IMR-90 (cell line): Measurements from ENCODE around the gene ZNF41. TPM values are rescaled to one million over a fixed set of nuclear protein-coding genes. Genes with fewer than 3 reads are reported as not detected.

ENCODE experiments used
- ATAC-seq: fragments of 200-7000 bp; cut with Tn5 transposase; 2 replicates; pipeline ENCODE4 v1.9.1; 2020; ENCODE audit warnings: low read depth, mild to moderate bottlenecking, moderate library complexity
- BruUV-seq: library from RNA; stranded (reverse); fragments of 400-500 nt; replicated peaks from 2 replicates; lab custom pipeline; 2021; lab: Mats Ljungman, UMichigan
- CTCF ChIA-PET: fragments of 300-600 bp; formaldehyde crosslinking; extraction: SDS; loops from one replicate; lab custom pipeline; 2021; ENCODE audit warnings: antibody characterized with exemption; lab: Yijun Ruan, JAX
- POLR2A ChIA-PET: fragments of 300-600 bp; sonication (Branson Sonifier 250); formaldehyde crosslinking; loops from one replicate; lab custom pipeline; 2022; ENCODE audit warnings: antibody characterized with exemption; ENCODE audit not compliant: unreplicated experiment; lab: Charles Lee
- DNase-seq: peaks from one replicate; pipeline ENCODE4 v3.0.0; 2013
- H2AFZ ChIP-seq: replicated peaks from 2 replicates; pipeline ENCODE3; 2013; ENCODE audit warnings: low read length, mild to moderate bottlenecking; ENCODE audit not compliant: poor library complexity
- H2AK5ac ChIP-seq: 2 replicates; pipeline ENCODE4 v1.6.1; 2013; ENCODE audit warnings: low read depth, low read length, inconsistent platforms
- H2AK9ac ChIP-seq: replicated peaks from 2 replicates; pipeline ENCODE3; 2013; ENCODE audit warnings: mild to moderate bottlenecking, low read depth, low read length, moderate library complexity; ENCODE audit not compliant: poor library complexity
- H2BK120ac ChIP-seq: 2 replicates; pipeline ENCODE4 v1.6.1; 2013; ENCODE audit warnings: low read depth, low read length, inconsistent platforms
- H2BK15ac ChIP-seq: 3 replicates; pipeline ENCODE4 v1.6.1; 2013; ENCODE audit warnings: low read depth, low read length, inconsistent platforms
- H2BK20ac ChIP-seq: 2 replicates; pipeline ENCODE4 v1.6.1; 2013; ENCODE audit warnings: low read depth, mild to moderate bottlenecking, inconsistent platforms, low read length, moderate library complexity
- H2BK5ac ChIP-seq: 2 replicates; pipeline ENCODE4 v1.6.1; 2013; ENCODE audit warnings: mild to moderate bottlenecking, low read depth, low read length, inconsistent platforms; ENCODE audit not compliant: poor library complexity, severe bottlenecking
- H3K14ac ChIP-seq: replicated peaks from 2 replicates; pipeline ENCODE4 v1.6.1; 2013; ENCODE audit warnings: low read depth, low read length, inconsistent platforms
- H3K18ac ChIP-seq: 2 replicates; pipeline ENCODE4 v1.6.1; 2013; ENCODE audit warnings: low read depth, low read length, control low read depth
- H3K23ac ChIP-seq: 2 replicates; pipeline ENCODE4 v1.6.1; 2013; ENCODE audit warnings: low read depth, low read length, inconsistent platforms
- H3K27ac ChIP-seq: 2 replicates; pipeline ENCODE4 v1.5.1; 2013; ENCODE audit warnings: mild to moderate bottlenecking, control low read depth, low read length; ENCODE audit not compliant: insufficient read depth
- H3K27me3 ChIP-seq: 2 replicates; pipeline ENCODE4 v1.6.1; 2013; ENCODE audit warnings: low read length; ENCODE audit not compliant: control insufficient read depth, insufficient read depth
- H3K36me3 ChIP-seq: 2 replicates; pipeline ENCODE4 v1.6.1; 2013; ENCODE audit warnings: low read length, mixed read lengths; ENCODE audit not compliant: control insufficient read depth, insufficient read depth
- H3K4ac ChIP-seq: 2 replicates; pipeline ENCODE4 v1.6.1; 2013; ENCODE audit warnings: low read depth, low read length, inconsistent platforms
- H3K4me1 ChIP-seq: 2 replicates; pipeline ENCODE4 v1.6.1; 2013; ENCODE audit warnings: low read length, mixed read lengths; ENCODE audit not compliant: control insufficient read depth, insufficient read depth
- H3K4me2 ChIP-seq: 2 replicates; pipeline ENCODE4 v1.6.1; 2013; ENCODE audit warnings: low read depth, mild to moderate bottlenecking, control low read depth, low read length, moderate library complexity
- H3K4me3 ChIP-seq: 2 replicates; pipeline ENCODE4 v1.5.1; 2013; ENCODE audit warnings: low read depth, mild to moderate bottlenecking, control low read depth, low read length, moderate library complexity; ENCODE audit not compliant: insufficient read depth
- H3K56ac ChIP-seq: 2 replicates; pipeline ENCODE4 v1.6.1; 2013; ENCODE audit warnings: low read length, inconsistent platforms; ENCODE audit not compliant: insufficient read depth; ENCODE audit errors: extremely low read depth
- H3K79me1 ChIP-seq, 2 experiments: 2 replicates each; pipeline ENCODE4 v1.6.1; 2013; ENCODE audit warnings: low read length in 2 of 2, inconsistent platforms in 1 of 2, low read depth in 1 of 2
- H3K9ac ChIP-seq: 2 replicates; pipeline ENCODE4 v1.6.1; 2013; ENCODE audit warnings: low read depth, low read length, control low read depth
- H3K9me1 ChIP-seq: 2 replicates; pipeline ENCODE4 v1.6.1; 2013; ENCODE audit warnings: low read length, inconsistent platforms; ENCODE audit not compliant: insufficient read depth
- H3K9me3 ChIP-seq: 2 replicates; pipeline ENCODE4 v1.6.1; 2013; ENCODE audit warnings: low read length; ENCODE audit not compliant: control insufficient read depth, insufficient read depth
- H4K20me1 ChIP-seq: 2 replicates; pipeline ENCODE4 v1.6.1; 2013; ENCODE audit warnings: low read length, inconsistent platforms; ENCODE audit not compliant: insufficient read depth
- H4K5ac ChIP-seq: 2 replicates; pipeline ENCODE4 v1.6.1; 2013; ENCODE audit warnings: mild to moderate bottlenecking, low read depth, low read length, control low read depth
- H4K8ac ChIP-seq, 2 experiments: 2 replicates each; pipeline ENCODE4 v1.6.1; 2013; ENCODE audit warnings: low read depth in 2 of 2, low read length in 2 of 2, control low read depth in 1 of 2, inconsistent platforms in 1 of 2
- H4K91ac ChIP-seq: 2 replicates; pipeline ENCODE4 v1.6.1; 2013; ENCODE audit warnings: low read depth, low read length, inconsistent platforms; ENCODE audit not compliant: insufficient read depth
- BHLHE40 ChIP-seq: fragments of 150-350 bp; IDR thresholded peaks from 2 replicates; pipeline ENCODE4 v1.6.1; 2016; ENCODE audit warnings: mild to moderate bottlenecking, low read depth, low read length
- CEBPB ChIP-seq: IDR thresholded peaks from 2 replicates; pipeline ENCODE4 v1.6.1; 2012; ENCODE audit warnings: low read depth, low read length, improper control_type of control experiment
- CHD1 ChIP-seq: IDR thresholded peaks from 2 replicates; pipeline ENCODE4 v1.6.1; 2012; ENCODE audit warnings: low read depth, low read length, improper control_type of control experiment
- FOS ChIP-seq: fragments of 150-350 bp; IDR thresholded peaks from 2 replicates; pipeline ENCODE4 v1.6.1; 2016; ENCODE audit warnings: low read depth, low read length
- MAFK ChIP-seq: IDR thresholded peaks from 2 replicates; pipeline ENCODE4 v1.6.1; 2012; ENCODE audit warnings: low read depth, low read length, improper control_type of control experiment
- MAZ ChIP-seq: IDR thresholded peaks from 2 replicates; pipeline ENCODE4 v1.6.1; 2012; ENCODE audit warnings: low read depth, mild to moderate bottlenecking, low read length, improper control_type of control experiment, moderate library complexity, borderline replicate concordance
- MXI1 ChIP-seq: IDR thresholded peaks from 2 replicates; pipeline ENCODE4 v1.6.1; 2012; ENCODE audit warnings: low read depth, mild to moderate bottlenecking, low read length, moderate library complexity, borderline replicate concordance
- NFE2L2 ChIP-seq: fragments of 150-350 bp; IDR thresholded peaks from 2 replicates; pipeline ENCODE4 v1.6.1; 2016; ENCODE audit warnings: low read depth, mild to moderate bottlenecking, low read length
- POLR2A ChIP-seq: IDR thresholded peaks from 2 replicates; pipeline ENCODE4 v1.6.1; 2012; ENCODE audit warnings: mild to moderate bottlenecking, low read depth, low read length
- RAD21 ChIP-seq: IDR thresholded peaks from 2 replicates; pipeline ENCODE4 v1.6.1; 2012; ENCODE audit warnings: low read length, improper control_type of control experiment
- RCOR1 ChIP-seq: IDR thresholded peaks from 2 replicates; pipeline ENCODE4 v1.6.1; 2012; ENCODE audit warnings: mild to moderate bottlenecking, low read length, improper control_type of control experiment; ENCODE audit not compliant: insufficient replicate concordance
- RFX5 ChIP-seq: IDR thresholded peaks from 2 replicates; pipeline ENCODE4 v1.8.0; 2012; ENCODE audit warnings: low read depth, mild to moderate bottlenecking, low read length, moderate library complexity
- SMC3 ChIP-seq: fragments of 150-350 bp; IDR thresholded peaks from 2 replicates; pipeline ENCODE4 v1.6.1; 2016; ENCODE audit warnings: low read depth, mild to moderate bottlenecking, antibody characterized with exemption, low read length, moderate library complexity
- USF2 ChIP-seq: fragments of 150-350 bp; IDR thresholded peaks from 2 replicates; pipeline ENCODE4 v1.6.1; 2017; ENCODE audit warnings: mild to moderate bottlenecking, antibody characterized with exemption, low read length, low read depth
- WGBS, 2 experiments: methylation state at CpG; one replicate each; pipeline versions ENCODE4 v1.1.5 to v1.1.7; 2013; ENCODE audit warnings: missing lambda C conversion rate in 2 of 2; ENCODE audit not compliant: insufficient read length in 1 of 2; ENCODE audit errors: extremely low coverage in 2 of 2; 5-methylcytosine and 5-hydroxymethylcytosine counted together
- dilution Hi-C: fragments of 300-500 bp; cut with HindIII; formaldehyde crosslinking; loops from one replicate; pipeline ENCODE4 v1.14.3; 2018; ENCODE audit warnings: low sequenced_read_pairs; ENCODE audit not compliant: unreplicated experiment
- in situ Hi-C: fragments of 300-500 bp; cut with MboI; formaldehyde crosslinking; loops from 3 replicates; pipeline ENCODE4 v1.14.3; 2019; ENCODE audit warnings: low sequenced_read_pairs, inconsistent platforms, mixed read lengths
- intact Hi-C: fragments of 100-400 bp; cut with micrococcal nuclease; formaldehyde crosslinking; loops from 2 replicates; pipeline ENCODE4 v1.10.0; 2022
- polyA plus RNA-seq, 3 experiments: library from polyadenylated mRNA; depleted of rRNA; stranded (reverse); fragments of >200 nt; gene quantifications; 2 replicates each; pipeline ENCODE4 v1.2.3, GENCODE V29; 2012; ENCODE audit warnings: low replicate concordance in 1 of 3
- total RNA-seq: library from RNA; depleted of rRNA; stranded (reverse); fragments of >200 nt; gene quantifications from 2 replicates; pipeline ENCODE4 v1.2.3, GENCODE V29; 2012

The ZNF41 gene
- total and polyA plus RNA-seq, 2 of the 4 experiments (the other 2 are of a cell fraction), result 2.8 to 8.1 TPM

GRCh38 chrX:47452112-47452511, 30.9 kb downstream of the ZNF41 start:
- intact Hi-C loops (no loop called here), in situ Hi-C loops (no loop called here), dilution Hi-C loops (no loop called here)
- Histone ChIP-seq H2BK120ac (no peak overlapping the region), H3K4ac (no peak overlapping the region), H3K4me2 (no peak overlapping the region), H3K27me3 (no peaks in the 10 kb centered on the region), H3K9me1 (no peaks in the 10 kb centered on the region), H3K18ac (no peak overlapping the region), H3K9me3 (peaks cover 38% of the 10 kb centered on the region), H4K20me1 (no peaks in the 10 kb centered on the region), H3K4me3 (no peak overlapping the region), H4K91ac (no peak overlapping the region), H3K56ac (no peak overlapping the region), H2BK15ac (no peak overlapping the region), H3K23ac (no peak overlapping the region), H3K14ac (no peak overlapping the region), H2BK5ac (no peak overlapping the region), H4K5ac (no peak overlapping the region), H3K9ac (no peak overlapping the region), H3K27ac (no peak overlapping the region), H2AK5ac (no peak overlapping the region), H2AFZ (no peak overlapping the region), H3K4me1 (no peaks in the 10 kb centered on the region), H2AK9ac (no peak overlapping the region), H2BK20ac (no peak overlapping the region), H3K36me3 (peaks cover 18% of the 10 kb centered on the region), H3K79me1 (no peaks in the 10 kb centered on the region; a peak in 1 of 4 replicates), H4K8ac (no peak overlapping the region)
- DNase-seq (no peak), ATAC-seq (no peak)
- BruUV-seq, result no TSS peak
- TF ChIP-seq MXI1 (no peak), USF2 (no peak), MAFK (no peak), POLR2A (no peak), RCOR1 (no peak), RAD21 (no peak), CHD1 (no peak), BHLHE40 (no peak), NFE2L2 (no peak), CEBPB (no peak), SMC3 (no peak), FOS (no peak), RFX5 (no peak), MAZ (no peak)
- POLR2A ChIA-PET, result no interaction called here
- CTCF ChIA-PET, result no interaction called here
- WGBS, 2 experiments, result 71% methylated on average over 1 of the region's 8 CpGs; no CpG with 5 or more reads in 1 of the 2 experiments
